Measurements from ENCODE around the gene HMG20B.
"Not testable (repeated sequence)": the region's sequence is repeated elsewhere in the genome, so short reads cannot be mapped to it uniquely, and the experiment has no call there.

Gene HMG20B

GRCh38 chr19:3572855-3573161 lies at the start of gene HMG20B:
Gene HMG20B, plus strand, starts transcription at chr19:3572944. Its CDS starts 366 bp downstream, at chr19:3573310.
- no peak for DNase-seq (ENCODE audit: low spot score)

GRCh38 chr19:3523361-3524077 lies 49.2 kb upstream of the HMG20B start:
- DNase-seq (ENCODE audit: low spot score): no peak

GRCh38 chr19:3524078-3524842 lies 48.5 kb upstream of the HMG20B start:
- DNase-seq (ENCODE audit: low spot score): no peak

- DNase-seq (ENCODE audit: low spot score): no peak
Observed at GRCh38 chr19:3524904-3525451, 47.8 kb upstream of the HMG20B start.

- no peak for DNase-seq (ENCODE audit: low spot score)
Observed at GRCh38 chr19:3526507-3527237, 46.1 kb upstream of the HMG20B start.

GRCh38 chr19:3527238-3527910 lies 45.4 kb upstream of the HMG20B start:
- DNase-seq (ENCODE audit: low spot score): no peak

GRCh38 chr19:3528080-3528479 lies 44.7 kb upstream of the HMG20B start:
- DNase-seq (ENCODE audit: low spot score): no peak

- no peak for DNase-seq (ENCODE audit: low spot score)
Observed at GRCh38 chr19:3528539-3529211, 44.1 kb upstream of the HMG20B start.

- not testable (repeated sequence) for DNase-seq (ENCODE audit: low spot score)
Observed at GRCh38 chr19:3529299-3529698, 43.4 kb upstream of the HMG20B start.

- no peak for DNase-seq (ENCODE audit: low spot score)
Observed at GRCh38 chr19:3530389-3530788, 42.4 kb upstream of the HMG20B start.

- no peak for DNase-seq (ENCODE audit: low spot score)
Observed at GRCh38 chr19:3531716-3532115, 41.0 kb upstream of the HMG20B start.

GRCh38 chr19:3532154-3532786 lies 40.5 kb upstream of the HMG20B start:
- DNase-seq (ENCODE audit: low spot score): no peak

GRCh38 chr19:3533033-3533432 lies 39.7 kb upstream of the HMG20B start:
- DNase-seq (ENCODE audit: low spot score): no peak

- no peak for DNase-seq (ENCODE audit: low spot score)
Observed at GRCh38 chr19:3533563-3534216, 39.1 kb upstream of the HMG20B start.

- DNase-seq (ENCODE audit: low spot score): no peak
Observed at GRCh38 chr19:3534375-3535234, 38.1 kb upstream of the HMG20B start.

- no peak for DNase-seq (ENCODE audit: low spot score)
Observed at GRCh38 chr19:3535235-3535535, 37.6 kb upstream of the HMG20B start.

- DNase-seq (ENCODE audit: low spot score): no peak
Observed at GRCh38 chr19:3535563-3535965, 37.2 kb upstream of the HMG20B start.

- DNase-seq (ENCODE audit: low spot score): no peak
Observed at GRCh38 chr19:3535981-3536380, 36.8 kb upstream of the HMG20B start.

- DNase-seq (ENCODE audit: low spot score): no peak
Observed at GRCh38 chr19:3536429-3537100, 36.2 kb upstream of the HMG20B start.

Data from left forelimb (tissue), 1 donor.